SU-DHL-6 (cell line): ENCODE results near the gene CNN2.

ENCODE experiments used
- EZH2phosphoT487 ChIP-seq: fragments of 200-600 bp; sonication (generic), shearing (Covaris generic); conservative IDR thresholded peaks from 2 replicates; pipeline ENCODE4 v1.6.1; 2018; ENCODE audit warnings: mild to moderate bottlenecking, antibody characterized with exemption, low read length, moderate library complexity, mixed read lengths
- TF ChIP-seq, protein P1 (sequence below): fragments of 200-600 bp; sonication (generic); IDR thresholded peaks from one replicate; pipeline ENCODE4 v1.5.1; 2017; ENCODE audit warnings: antibody characterized with exemption, mild to moderate bottlenecking, low read length, moderate library complexity; ENCODE audit not compliant: insufficient read depth, poor library complexity, severe bottlenecking

DNA sequence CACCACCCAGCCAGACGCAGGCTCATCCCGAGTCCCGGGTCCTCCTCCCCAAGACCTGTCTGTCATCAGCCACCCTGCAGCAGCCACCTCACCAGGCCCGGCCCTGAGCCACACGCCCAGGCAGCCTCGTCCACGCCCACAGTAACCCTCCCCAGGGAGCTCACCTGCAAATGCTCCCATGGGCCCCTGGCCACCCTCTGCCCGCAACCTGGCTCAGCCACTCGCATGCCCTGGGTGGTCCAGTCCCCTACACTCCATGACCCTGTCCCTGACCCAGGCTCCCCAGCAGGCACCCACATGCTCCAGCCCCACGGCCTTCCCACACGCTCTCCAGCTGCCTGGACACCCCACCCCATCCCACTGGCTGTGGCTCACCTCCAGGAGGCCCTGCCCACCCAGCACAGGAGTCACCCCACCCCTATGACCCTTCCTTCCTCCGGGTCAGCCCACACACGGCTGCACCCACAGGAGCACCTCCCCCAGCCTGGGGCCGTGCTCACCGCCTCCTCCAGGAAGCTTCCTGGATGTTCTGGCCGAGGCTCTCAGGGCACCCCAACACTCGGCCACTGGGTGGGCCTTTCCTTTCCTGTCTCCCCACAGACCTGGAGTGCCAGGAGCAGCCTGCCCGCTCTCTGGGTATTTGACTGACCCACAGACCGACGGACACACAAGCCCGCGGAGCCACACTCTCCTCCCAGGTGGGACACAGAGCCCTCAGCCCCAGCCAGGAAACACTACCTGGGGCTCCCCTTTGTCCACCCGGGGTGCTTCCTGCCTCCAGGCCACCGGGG is 9.1 kb upstream of the CNN2 start:
- TF ChIP-seq, protein P1, sequence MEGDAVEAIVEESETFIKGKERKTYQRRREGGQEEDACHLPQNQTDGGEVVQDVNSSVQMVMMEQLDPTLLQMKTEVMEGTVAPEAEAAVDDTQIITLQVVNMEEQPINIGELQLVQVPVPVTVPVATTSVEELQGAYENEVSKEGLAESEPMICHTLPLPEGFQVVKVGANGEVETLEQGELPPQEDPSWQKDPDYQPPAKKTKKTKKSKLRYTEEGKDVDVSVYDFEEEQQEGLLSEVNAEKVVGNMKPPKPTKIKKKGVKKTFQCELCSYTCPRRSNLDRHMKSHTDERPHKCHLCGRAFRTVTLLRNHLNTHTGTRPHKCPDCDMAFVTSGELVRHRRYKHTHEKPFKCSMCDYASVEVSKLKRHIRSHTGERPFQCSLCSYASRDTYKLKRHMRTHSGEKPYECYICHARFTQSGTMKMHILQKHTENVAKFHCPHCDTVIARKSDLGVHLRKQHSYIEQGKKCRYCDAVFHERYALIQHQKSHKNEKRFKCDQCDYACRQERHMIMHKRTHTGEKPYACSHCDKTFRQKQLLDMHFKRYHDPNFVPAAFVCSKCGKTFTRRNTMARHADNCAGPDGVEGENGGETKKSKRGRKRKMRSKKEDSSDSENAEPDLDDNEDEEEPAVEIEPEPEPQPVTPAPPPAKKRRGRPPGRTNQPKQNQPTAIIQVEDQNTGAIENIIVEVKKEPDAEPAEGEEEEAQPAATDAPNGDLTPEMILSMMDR, result no peak
- no peak for TF ChIP-seq EZH2phosphoT487
